GM19239 (cell line): ENCODE results near the gene NDST4.

Experiments
- DNase-seq: peaks from one replicate; pipeline ENCODE4 v3.0.0; 2011; ENCODE audit warnings: low spot score; ENCODE audit not compliant: insufficient read length
- FAIRE-seq: peaks from 2 replicates; lab custom pipeline; 2011; peaks lifted over from hg19 to GRCh38; lab: Jason Lieb, UNC

NDST4 gene

DNA sequence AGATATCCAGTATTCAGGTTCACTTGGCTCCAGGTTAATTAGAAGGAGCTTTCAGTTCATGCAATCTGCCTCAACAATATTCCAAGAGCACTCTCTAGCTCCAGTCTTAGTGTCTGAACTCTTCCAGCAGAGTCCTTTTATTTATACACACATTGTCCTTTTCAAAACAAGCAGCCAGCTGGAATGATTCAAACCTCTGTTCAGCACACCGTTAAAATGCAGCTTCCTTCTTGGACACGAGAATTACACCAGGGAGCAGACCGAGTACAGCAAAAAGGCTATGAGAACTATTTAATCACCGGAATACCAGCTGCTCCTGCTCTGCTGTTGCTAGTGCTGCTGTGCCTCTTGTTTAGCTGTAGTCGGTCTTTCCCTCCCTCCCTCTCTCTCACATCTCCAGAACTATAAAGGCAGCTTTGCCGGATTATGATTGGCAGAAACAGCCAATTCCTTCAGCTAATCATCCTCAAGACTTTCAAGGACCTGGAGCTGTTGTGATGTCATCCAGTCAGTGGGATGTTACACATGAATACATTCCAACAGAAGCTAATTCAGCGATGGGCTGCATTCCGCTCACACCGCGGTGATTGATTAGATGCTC is at the start of gene NDST4:
Gene NDST4 (minus strand): TSS at position 115 of the 601 bp plus-strand sequence. CDS start 36,584 bp downstream, outside the sequence.
- DNase-seq (no peak), FAIRE-seq (no peak)

DNA sequence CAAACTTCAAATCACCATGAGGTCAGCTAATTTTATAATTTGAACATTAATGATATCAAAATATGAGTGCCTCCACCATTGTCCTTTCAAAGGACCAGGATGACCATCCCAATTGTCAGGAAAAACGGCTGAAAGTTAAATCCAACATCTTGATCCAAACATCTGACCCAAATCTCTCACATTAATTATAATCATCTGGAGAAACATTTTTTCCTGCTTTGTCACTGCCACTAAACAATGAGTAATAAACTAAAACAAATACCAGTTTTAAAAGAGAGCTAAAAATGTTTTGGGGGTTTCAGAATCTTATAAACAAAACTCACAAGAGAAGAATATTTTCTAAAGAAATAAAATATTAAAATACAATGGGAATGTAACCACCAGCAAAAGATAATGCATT is 45.7 kb upstream of the NDST4 start:
- no peak for DNase-seq
- no peak for FAIRE-seq

- FAIRE-seq = no peak
- no peak for DNase-seq
Observed at GRCh38 chr4:115158296-115158695, 44.9 kb upstream of the NDST4 start.

DNA sequence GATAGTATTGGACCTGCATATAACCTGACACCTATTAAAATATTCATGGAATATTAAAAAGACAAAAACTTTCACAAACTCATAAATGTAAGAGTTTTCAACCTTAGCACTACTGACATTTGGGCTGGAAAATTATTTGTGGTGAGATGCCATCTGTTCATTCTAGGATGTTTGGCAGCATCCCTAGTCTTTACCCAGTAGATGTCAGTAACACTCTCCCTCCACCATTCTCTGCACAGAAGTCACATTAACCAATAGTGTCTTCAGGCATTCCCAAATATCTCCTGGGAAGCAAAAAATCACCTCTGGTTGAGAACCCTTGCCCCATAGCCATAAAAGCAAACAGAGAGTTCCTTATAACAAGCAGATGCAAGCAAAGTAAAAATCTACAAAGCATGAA is 41.4 kb upstream of the NDST4 start:
- no peak for DNase-seq

GRCh38 chr4:115152965-115153364 is 39.5 kb upstream of the NDST4 start:
- FAIRE-seq = no peak
- DNase-seq = no peak

More for the DNA sequence above, 41.4 kb upstream of the NDST4 start:
- no peak for FAIRE-seq

DNA sequence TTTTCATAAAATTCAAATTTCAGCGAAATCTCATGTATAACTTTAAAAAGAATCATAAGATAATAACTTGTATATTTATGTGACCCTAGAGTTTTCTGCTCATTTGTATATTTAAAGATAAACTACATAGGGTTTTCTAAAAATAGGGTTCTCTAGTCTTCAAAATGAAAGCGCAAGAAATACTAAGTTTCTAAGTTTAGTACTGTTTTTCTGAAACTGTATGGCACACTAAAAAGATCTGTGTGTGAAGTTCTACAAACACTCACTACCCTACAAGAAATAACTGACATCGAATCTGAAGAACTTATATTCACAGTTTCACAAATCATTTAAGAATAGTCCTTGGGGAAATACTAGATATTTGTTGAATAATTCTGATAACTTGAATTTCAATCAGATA is 38.7 kb upstream of the NDST4 start:
- DNase-seq = no peak
- FAIRE-seq = no peak

- no peak for DNase-seq
- no peak for FAIRE-seq
Observed at GRCh38 chr4:115149106-115149505, 35.7 kb upstream of the NDST4 start.

DNA sequence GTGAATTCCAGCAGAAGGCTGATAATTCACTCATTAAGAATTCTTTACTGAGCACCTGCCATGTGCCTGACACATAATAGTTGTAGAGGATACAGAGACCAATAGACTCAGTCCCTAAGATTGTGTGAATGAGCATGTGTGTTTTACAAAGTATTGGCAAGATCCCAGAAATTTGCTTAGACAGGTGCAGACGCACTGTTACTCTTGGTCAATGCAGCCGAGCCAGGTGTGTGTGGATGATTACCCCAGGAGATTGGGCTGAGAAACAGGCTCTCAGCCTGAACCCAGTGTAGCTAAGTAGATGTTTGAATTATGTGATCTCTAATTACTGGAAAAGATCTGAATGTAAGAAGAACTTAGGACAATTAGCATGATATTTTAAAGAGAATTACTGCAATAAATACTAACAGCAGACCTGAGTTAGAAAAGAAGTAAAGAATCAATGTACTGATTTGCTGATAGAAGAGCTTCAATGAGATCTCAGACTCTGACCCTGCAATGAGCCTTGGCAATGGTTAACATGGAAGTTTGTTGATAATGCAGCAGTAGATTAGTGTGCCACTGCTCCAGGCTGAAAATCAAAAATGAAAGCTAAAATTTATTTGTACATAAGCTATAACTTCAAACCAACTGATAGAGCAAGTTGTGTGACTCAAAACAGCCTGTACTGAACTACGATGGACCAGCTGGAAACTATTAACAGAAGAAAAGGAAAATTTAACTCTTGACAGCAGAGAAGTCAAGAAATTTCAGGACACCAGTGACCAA is 32.2 kb upstream of the NDST4 start:
- FAIRE-seq (no peak), DNase-seq (no peak)

DNA sequence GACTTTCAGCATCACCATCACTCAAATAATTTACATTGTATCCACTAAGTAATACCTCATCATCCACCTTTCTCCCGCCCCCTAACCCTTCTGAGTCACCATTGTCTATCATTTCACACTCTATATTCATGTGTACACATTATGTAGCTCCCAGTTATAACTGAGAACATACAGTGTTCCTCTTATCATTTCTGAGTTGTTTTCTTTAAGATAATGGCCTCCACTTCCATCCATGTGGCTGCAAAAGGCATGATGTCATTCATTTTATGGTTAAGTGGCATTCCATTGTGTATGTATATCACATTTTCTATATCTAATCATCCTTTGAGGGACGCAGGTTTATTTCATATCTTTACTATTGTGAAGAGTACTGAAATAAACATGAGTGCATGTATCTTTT is 14.6 kb upstream of the NDST4 start:
- FAIRE-seq (no peak), DNase-seq (no peak)

DNA sequence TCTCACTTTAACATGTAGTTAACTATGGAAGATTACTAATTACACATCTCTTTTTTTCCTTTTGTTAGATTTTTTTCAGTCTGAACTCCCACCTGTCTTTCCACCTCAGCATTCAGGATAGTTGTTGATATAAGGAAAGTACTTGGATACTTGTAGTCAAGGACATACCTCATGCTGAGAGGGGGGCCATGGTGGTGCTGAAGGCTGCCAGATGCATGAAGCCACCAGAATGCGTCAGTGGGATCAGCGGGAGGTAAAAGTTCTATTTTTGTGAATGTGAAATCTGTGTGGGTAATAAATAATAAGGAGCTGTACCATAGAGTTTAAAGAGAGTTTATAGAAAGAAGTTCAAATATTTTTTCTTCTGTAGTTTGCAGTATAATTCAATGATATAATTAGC is 13.1 kb upstream of the NDST4 start:
- FAIRE-seq = no peak
- no peak for DNase-seq

- FAIRE-seq = no peak
- DNase-seq = no peak
Observed at GRCh38 chr4:115121351-115122043, 8.1 kb upstream of the NDST4 start.

- FAIRE-seq = no peak
Observed at GRCh38 chr4:115119804-115120352, 6.5 kb upstream of the NDST4 start.

DNA sequence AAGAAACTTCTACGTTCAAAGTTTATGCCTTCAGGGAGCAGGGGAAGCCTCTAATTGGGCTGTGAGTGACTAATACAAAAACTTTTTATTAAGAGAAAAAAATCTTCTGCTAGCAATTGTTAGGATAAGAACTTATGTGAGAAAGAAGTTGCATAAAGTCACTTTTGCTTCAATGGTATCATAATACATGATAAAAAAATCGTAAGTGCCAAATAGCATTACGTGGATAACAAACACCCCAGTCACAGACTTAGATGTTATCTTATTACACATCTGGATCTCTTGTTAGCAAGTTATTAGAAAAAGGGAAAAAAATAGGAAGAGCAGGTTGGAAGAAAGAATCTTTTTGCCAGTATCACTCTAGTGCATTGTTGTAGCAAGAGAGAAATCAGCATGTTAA is 4.2 kb upstream of the NDST4 start:
- FAIRE-seq (no peak), DNase-seq (no peak)

More at GRCh38 chr4:115119804-115120352, 6.5 kb upstream of the NDST4 start:
- DNase-seq = no peak

GRCh38 chr4:115110191-115111181 is 2.9 kb downstream of the NDST4 start:
- FAIRE-seq = no peak
- no peak for DNase-seq

DNA sequence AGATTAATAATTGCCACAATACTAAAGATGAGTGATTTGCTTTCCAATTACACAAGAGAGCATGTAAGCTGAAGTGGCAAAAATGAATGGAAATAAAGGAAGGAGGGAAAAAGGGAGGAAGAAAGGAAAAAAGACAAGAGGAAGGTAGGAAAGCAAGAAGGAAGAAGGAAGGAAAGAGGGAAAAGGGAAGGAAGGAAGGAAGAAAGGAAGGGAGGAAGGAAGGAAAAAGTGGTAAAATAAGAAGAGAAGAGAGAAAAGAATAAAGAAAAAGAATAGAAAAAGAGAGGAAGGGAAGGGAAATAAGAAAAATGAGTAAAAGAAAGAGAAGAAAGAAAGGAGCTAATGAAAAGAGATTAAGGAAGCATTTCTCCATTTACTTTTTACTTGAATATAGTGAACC is 4.6 kb downstream of the NDST4 start:
- FAIRE-seq = no peak

GRCh38 chr4:115107411-115107810 is 6.0 kb downstream of the NDST4 start:
- DNase-seq (no peak), FAIRE-seq (no peak)

More for the DNA sequence above, 4.6 kb downstream of the NDST4 start:
- DNase-seq = no peak

- DNase-seq (no peak), FAIRE-seq (no peak)
Observed at GRCh38 chr4:115101675-115102074, 11.7 kb downstream of the NDST4 start.

- FAIRE-seq = no peak
- DNase-seq = peak; percentile 1
Observed at GRCh38 chr4:115090483-115091075, 22.8 kb downstream of the NDST4 start.

DNA sequence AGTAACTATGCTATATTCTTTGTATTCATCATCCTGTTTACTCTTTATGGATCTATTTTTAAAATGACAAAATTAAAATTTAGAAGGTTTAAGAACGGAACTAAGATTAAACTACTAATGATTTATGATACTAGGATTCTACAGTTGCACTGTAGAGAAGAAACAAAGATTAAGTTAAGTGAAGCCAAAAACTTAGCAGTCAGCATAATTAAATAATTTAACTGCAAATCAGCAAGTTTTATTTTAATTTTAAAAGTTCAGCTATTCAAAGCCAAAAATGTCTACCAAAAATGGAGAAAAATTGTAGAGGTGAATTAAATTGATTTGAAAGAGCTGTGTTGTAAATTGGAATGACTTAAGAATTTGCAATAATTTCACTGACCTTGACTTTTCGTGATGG is 30.8 kb downstream of the NDST4 start:
- FAIRE-seq (no peak), DNase-seq (no peak)
